Keratinocyte (primary cell): Measurements from ENCODE around the gene ANGPTL8. TPM values are rescaled to one million over a fixed set of nuclear protein-coding genes. Genes with fewer than 3 reads are reported as not detected.

Source experiments
- DNase-seq: peaks from one replicate; pipeline ENCODE4 v3.0.0-alpha.2; 2011; ENCODE audit warnings: low read depth, missing footprints, low spot score
- FAIRE-seq: peaks from 2 replicates; lab custom pipeline; 2011; peaks lifted over from hg19 to GRCh38; lab: Jason Lieb, UNC
- H2AFZ ChIP-seq: 2 replicates; pipeline ENCODE4 v1.6.0; 2012; ENCODE audit warnings: low read length, control low read depth, inconsistent platforms; ENCODE audit not compliant: control insufficient read depth
- H3K27ac ChIP-seq: 2 replicates; pipeline ENCODE4 v1.5.1; 2011; ENCODE audit warnings: low read length; ENCODE audit not compliant: control insufficient read depth, insufficient read depth
- H3K27me3 ChIP-seq: 3 replicates; pipeline ENCODE4 v1.6.0; 2011; ENCODE audit warnings: low read length; ENCODE audit not compliant: control insufficient read depth, insufficient read depth; ENCODE audit errors: extremely low read depth
- H3K36me3 ChIP-seq, 2 experiments: 2 replicates in 1 of 2; 3 replicates in 1 of 2; pipeline ENCODE4 v1.5.1; 2011; ENCODE audit warnings: low read length in 2 of 2, mild to moderate bottlenecking in 1 of 2; ENCODE audit not compliant: control insufficient read depth in 2 of 2, insufficient read depth in 2 of 2; ENCODE audit errors: extremely low read depth in 1 of 2
- H3K4me1 ChIP-seq: 3 replicates; pipeline ENCODE4 v1.5.1; 2011; ENCODE audit warnings: low read length; ENCODE audit not compliant: control insufficient read depth, insufficient read depth; ENCODE audit errors: extremely low read depth
- H3K4me2 ChIP-seq: 3 replicates; pipeline ENCODE4 v1.6.0; 2011; ENCODE audit warnings: low read depth, low read length; ENCODE audit not compliant: control insufficient read depth, insufficient read depth; ENCODE audit errors: extremely low read depth
- H3K4me3 ChIP-seq, 3 experiments: fragments of 200-600 bp in 1 of 3; sonication (generic) in 1 of 3; 2 replicates in 2 of 3; 3 replicates in 1 of 3; pipeline ENCODE4 v1.5.1; 2011 to 2016; ENCODE audit warnings: low read length in 3 of 3, mild to moderate bottlenecking in 3 of 3, control low read depth in 2 of 3, inconsistent platforms in 1 of 3, low read depth in 1 of 3, mixed read lengths in 1 of 3, mixed run types in 1 of 3, moderate library complexity in 1 of 3; ENCODE audit not compliant: control insufficient read depth in 2 of 3, insufficient read depth in 2 of 3; ENCODE audit errors: extremely low read depth in 1 of 3
- H3K79me2 ChIP-seq: 2 replicates; pipeline ENCODE4 v1.6.0; 2012; ENCODE audit warnings: low read length; ENCODE audit not compliant: control insufficient read depth, insufficient read depth
- H3K9ac ChIP-seq: 3 replicates; pipeline ENCODE4 v1.6.0; 2011; ENCODE audit warnings: low read length; ENCODE audit not compliant: control insufficient read depth, insufficient read depth; ENCODE audit errors: extremely low read depth
- H3K9me1 ChIP-seq: 3 replicates; pipeline ENCODE4 v1.6.0; 2011; ENCODE audit warnings: low read length; ENCODE audit not compliant: control insufficient read depth, insufficient read depth; ENCODE audit errors: extremely low read depth
- H3K9me3 ChIP-seq: 2 replicates; pipeline ENCODE4 v1.5.1; 2012; ENCODE audit warnings: low read depth, low read length; ENCODE audit not compliant: control insufficient read depth
- H4K20me1 ChIP-seq: 3 replicates; pipeline ENCODE4 v1.6.0; 2011; ENCODE audit warnings: low read length; ENCODE audit not compliant: control insufficient read depth, insufficient read depth; ENCODE audit errors: extremely low read depth
- CTCF ChIP-seq, 3 experiments: IDR thresholded peaks in 1 of 3; conservative IDR thresholded peaks in 1 of 3; optimal IDR thresholded peaks in 1 of 3; 2 replicates in 2 of 3; 3 replicates in 1 of 3; pipeline versions ENCODE3 to v1.5.1; 2011; ENCODE audit warnings: low read length in 3 of 3, mild to moderate bottlenecking in 3 of 3, moderate library complexity in 2 of 3, control low read depth in 1 of 3, inconsistent platforms in 1 of 3; ENCODE audit not compliant: insufficient read depth in 2 of 3; ENCODE audit errors: extremely low read depth in 1 of 3
- EZH2 ChIP-seq: IDR thresholded peaks from one replicate; pipeline ENCODE4 v1.6.1; 2012; ENCODE audit warnings: inconsistent platforms, mild to moderate bottlenecking, low read length, moderate library complexity
- dilution Hi-C: fragments of 300-500 bp; cut with MboI; formaldehyde crosslinking; loops from one replicate; pipeline ENCODE4 v1.7.0; 2020; ENCODE audit warnings: low sequenced_read_pairs; ENCODE audit not compliant: extremely low pct_ligation_motif_present
- polyA plus RNA-seq, 5 experiments: library from polyadenylated mRNA; depleted of rRNA in 3 of 5; stranded (reverse) in 3 of 5; stranded (forward) in 1 of 5; unstranded in 1 of 5; fragments of >200 nt; gene quantifications; 1 replicate in 1 of 5; 2 replicates in 3 of 5; 3 replicates in 1 of 5; pipeline versions ENCODE4 v1.2.1 to v1.2.3, GENCODE V29; 2011 to 2012; ENCODE audit warnings: missing spikeins in 2 of 5, low read depth in 1 of 5, low replicate concordance in 1 of 5

Gene ANGPTL8
- polyA plus RNA-seq, 1 donor (not counting 4 experiments of a cell fraction or from before 2014, with no cell fraction given): 0.18 TPM

- H3K27me3 ChIP-seq: no peaks in the 10 kb centered on the region
- peaks cover 25% of the 10 kb centered on the region in 2 experiments for H3K36me3 ChIP-seq
- dilution Hi-C loops: no loop called here
- H4K20me1 ChIP-seq: no peaks in the 10 kb centered on the region
- H2AFZ ChIP-seq: no peak overlapping the region
- no peaks in the 10 kb centered on the region for H3K9me1 ChIP-seq
- no peaks in the 10 kb centered on the region for H3K79me2 ChIP-seq
- no peak overlapping the region for H3K27ac ChIP-seq
- no peak for TF ChIP-seq EZH2
- TF ChIP-seq CTCF (optimal IDR thresholded peaks at IDR 0.05 in 1 of 3, IDR thresholded peaks at IDR 0.05 in 1 of 3, conservative IDR thresholded peaks at IDR 0.05 in 1 of 3; ENCODE audit: extremely low read depth in 1 of 3, insufficient read depth in 2 of 3, low read length in 3 of 3): no peak
- H3K9me3 ChIP-seq: no peaks in the 10 kb centered on the region
- no peak overlapping the region for H3K4me3 ChIP-seq
- H3K4me2 ChIP-seq: no peak overlapping the region
- FAIRE-seq (no peak), DNase-seq (no peak)
- H3K9ac ChIP-seq: no peak overlapping the region
- no peaks in the 10 kb centered on the region for H3K4me1 ChIP-seq
These were observed 5.6 kb downstream of the ANGPTL8 start for GRCh38 chr19:11244846-11245589.

GRCh38 chr19:11246941-11247340, 7.5 kb downstream of the ANGPTL8 start:
- Histone ChIP-seq H4K20me1 (no peaks in the 10 kb centered on the region), H3K79me2 (no peaks in the 10 kb centered on the region), H3K4me1 (no peaks in the 10 kb centered on the region), H3K27me3 (no peaks in the 10 kb centered on the region), H3K9me3 (no peaks in the 10 kb centered on the region), H3K4me3 (no peak overlapping the region), H3K27ac (no peak overlapping the region), H3K4me2 (no peak overlapping the region), H3K36me3 (peaks cover 22 to 33% of the 10 kb centered on the region in 2 experiments), H3K9me1 (no peaks in the 10 kb centered on the region), H2AFZ (no peak overlapping the region), H3K9ac (no peak overlapping the region)
- dilution Hi-C loops: no loop called here
- DNase-seq (no peak), FAIRE-seq (no peak)
- TF ChIP-seq EZH2 (no peak), CTCF (optimal IDR thresholded peaks at IDR 0.05 in 1 of 3, IDR thresholded peaks at IDR 0.05 in 1 of 3, conservative IDR thresholded peaks at IDR 0.05 in 1 of 3; ENCODE audit: extremely low read depth in 1 of 3, insufficient read depth in 2 of 3, low read length in 3 of 3) (no peak)
